HepG2 (cell line): Measurements from ENCODE around the gene TRIM62. TPM values are rescaled to one million over a fixed set of nuclear protein-coding genes. Genes with fewer than 3 reads are reported as not detected.
A peak's percentile ranks its signal among the peaks of the same experiment; 100 is the strongest.

ENCODE experiments used
- KMT2A ChIP-seq: sonication (generic); formaldehyde crosslinking; IDR thresholded peaks from 2 replicates; pipeline ENCODE4 v1.4.0; 2020; ENCODE audit warnings: missing genetic modification reagents
- MXI1 ChIP-seq: IDR thresholded peaks from 3 replicates; pipeline ENCODE4 v1.6.1; 2012; ENCODE audit warnings: low read depth, low read length, inconsistent platforms, borderline replicate concordance
- RBFOX2 ChIP-seq: fragments of 200-400 bp; formaldehyde crosslinking; IDR thresholded peaks from 2 replicates; pipeline ENCODE4 v1.6.1; 2017; ENCODE audit warnings: low read depth, mild to moderate bottlenecking, low read length
- ZC3H13 ChIP-seq: sonication (generic); formaldehyde crosslinking; IDR thresholded peaks from 2 replicates; pipeline ENCODE4 v1.8.1; 2023; ENCODE audit warnings: mild to moderate bottlenecking, missing genetic modification reagents, moderate library complexity
- ZNF3 ChIP-seq: IDR thresholded peaks from 2 replicates; pipeline ENCODE4 v1.7.0; 2017; ENCODE audit warnings: inconsistent platforms
- ZNF33B ChIP-seq: sonication (generic); formaldehyde crosslinking; IDR thresholded peaks from 2 replicates; pipeline ENCODE4 v1.5.1; 2020; ENCODE audit warnings: mild to moderate bottlenecking, missing genetic modification reagents
- ZNF530 ChIP-seq: sonication (generic); formaldehyde crosslinking; IDR thresholded peaks from 2 replicates; pipeline ENCODE4 v1.5.0; 2020; ENCODE audit warnings: low read depth, mild to moderate bottlenecking, missing genetic modification reagents
- ZNF558 ChIP-seq: sonication (generic); formaldehyde crosslinking; IDR thresholded peaks from 2 replicates; pipeline ENCODE4 v1.9.0; 2022; ENCODE audit warnings: mild to moderate bottlenecking, missing genetic modification reagents, borderline replicate concordance
- ZNF589 ChIP-seq: sonication (generic); formaldehyde crosslinking; conservative IDR thresholded peaks from 2 replicates; pipeline ENCODE4 v1.8.0; 2022; ENCODE audit warnings: mild to moderate bottlenecking, moderate library complexity, missing genetic modification reagents
- ZNF615 ChIP-seq: sonication (generic); formaldehyde crosslinking; IDR thresholded peaks from 2 replicates; pipeline ENCODE4 v1.5.0; 2020; ENCODE audit warnings: mild to moderate bottlenecking, missing genetic modification reagents, borderline replicate concordance
- ZNF660 ChIP-seq: sonication (generic); formaldehyde crosslinking; IDR thresholded peaks from 2 replicates; pipeline ENCODE4 v1.5.1; 2020; ENCODE audit warnings: mild to moderate bottlenecking, low read depth, missing genetic modification reagents, borderline replicate concordance
- polyA plus RNA-seq, 8 experiments: library from polyadenylated mRNA; depleted of rRNA in 3 of 8; stranded (reverse) in 7 of 8; unstranded in 1 of 8; fragments of >200 nt; fragmentation: Illumina TruSeq in 4 of 8; extraction: Trizol in 4 of 8; gene quantifications; 2 replicates each; pipeline versions ENCODE4 v1.2.1 to v1.2.3, GENCODE V29; 2011 to 2016; ENCODE audit warnings: low read depth in 4 of 8, missing spikeins in 1 of 8, mixed read lengths in 1 of 8; ENCODE audit not compliant: insufficient read depth in 1 of 8
- total RNA-seq, 5 experiments: library from RNA; depleted of rRNA; stranded (reverse); fragments of >200 nt; fragmentation: Illumina TruSeq; extraction: Trizol; gene quantifications; 2 replicates each; pipeline ENCODE4 v1.2.3, GENCODE V29; 2016; ENCODE audit warnings: low read depth in 1 of 5
- TF ChIP-seq, protein P1 (sequence below): sonication (generic); formaldehyde crosslinking; IDR thresholded peaks from 2 replicates; pipeline ENCODE4 v1.5.1; 2020; ENCODE audit warnings: mild to moderate bottlenecking, missing genetic modification reagents, moderate library complexity
- TF ChIP-seq, protein P2 (sequence below): sonication (generic); formaldehyde crosslinking; IDR thresholded peaks from 2 replicates; pipeline ENCODE4 v1.9.0; 2021; ENCODE audit warnings: missing genetic modification reagents, borderline replicate concordance
- TF ChIP-seq, protein P3 (sequence below): sonication (generic); formaldehyde crosslinking; IDR thresholded peaks from 2 replicates; pipeline ENCODE4 v1.4.0; 2020; ENCODE audit warnings: mild to moderate bottlenecking, missing genetic modification reagents, borderline replicate concordance
- TF ChIP-seq, protein P4 (sequence below): sonication (generic); formaldehyde crosslinking; IDR thresholded peaks from 2 replicates; pipeline ENCODE4 v1.8.1; 2023; ENCODE audit warnings: mild to moderate bottlenecking, missing genetic modification reagents

Gene TRIM62
- total and polyA plus RNA-seq, 2 of the 13 experiments (the other 11 are each of a cell fraction or from before 2014, with no cell fraction given) = 0.53 to 0.57 TPM

DNA sequence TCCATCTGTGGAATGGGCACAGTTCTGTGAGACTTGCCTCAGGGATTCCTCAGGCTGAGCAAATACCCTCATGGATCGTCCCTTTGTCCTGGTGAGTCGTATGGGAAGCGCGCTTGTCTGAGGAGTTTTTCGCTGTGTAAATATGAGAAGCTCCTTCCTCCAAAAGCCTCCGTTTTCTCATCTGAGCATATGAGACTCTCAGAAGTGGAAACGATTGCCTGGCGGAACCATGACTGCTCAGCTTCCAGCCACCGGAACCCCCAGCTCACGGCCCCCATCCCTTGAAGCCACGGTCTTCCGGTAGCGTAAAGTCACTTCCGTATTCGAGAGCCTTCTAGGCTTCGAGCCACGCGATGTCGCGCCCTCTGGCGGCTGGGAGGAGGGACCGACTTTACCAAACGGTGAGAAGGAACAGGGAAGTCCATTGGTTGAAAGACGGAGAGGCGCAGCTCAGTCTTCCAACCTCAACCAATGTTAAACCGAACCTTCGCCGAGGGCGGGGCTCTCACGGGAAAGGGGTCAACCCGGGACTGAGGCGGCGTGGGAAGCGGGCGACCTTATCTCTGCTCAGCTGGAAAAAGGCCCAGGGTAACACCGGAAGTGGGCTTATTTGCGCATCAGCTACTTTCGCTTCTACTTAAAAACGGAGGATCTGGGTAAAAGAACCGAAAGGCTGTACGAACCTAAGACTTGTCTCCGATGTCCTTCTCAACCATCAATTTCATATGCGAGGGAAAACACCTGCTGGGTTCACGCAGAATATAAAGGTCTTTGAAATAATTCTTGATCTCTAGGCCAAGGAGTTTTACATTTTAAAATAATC is 54.6 kb downstream of the TRIM62 start (continued):
- TF ChIP-seq, protein P1, sequence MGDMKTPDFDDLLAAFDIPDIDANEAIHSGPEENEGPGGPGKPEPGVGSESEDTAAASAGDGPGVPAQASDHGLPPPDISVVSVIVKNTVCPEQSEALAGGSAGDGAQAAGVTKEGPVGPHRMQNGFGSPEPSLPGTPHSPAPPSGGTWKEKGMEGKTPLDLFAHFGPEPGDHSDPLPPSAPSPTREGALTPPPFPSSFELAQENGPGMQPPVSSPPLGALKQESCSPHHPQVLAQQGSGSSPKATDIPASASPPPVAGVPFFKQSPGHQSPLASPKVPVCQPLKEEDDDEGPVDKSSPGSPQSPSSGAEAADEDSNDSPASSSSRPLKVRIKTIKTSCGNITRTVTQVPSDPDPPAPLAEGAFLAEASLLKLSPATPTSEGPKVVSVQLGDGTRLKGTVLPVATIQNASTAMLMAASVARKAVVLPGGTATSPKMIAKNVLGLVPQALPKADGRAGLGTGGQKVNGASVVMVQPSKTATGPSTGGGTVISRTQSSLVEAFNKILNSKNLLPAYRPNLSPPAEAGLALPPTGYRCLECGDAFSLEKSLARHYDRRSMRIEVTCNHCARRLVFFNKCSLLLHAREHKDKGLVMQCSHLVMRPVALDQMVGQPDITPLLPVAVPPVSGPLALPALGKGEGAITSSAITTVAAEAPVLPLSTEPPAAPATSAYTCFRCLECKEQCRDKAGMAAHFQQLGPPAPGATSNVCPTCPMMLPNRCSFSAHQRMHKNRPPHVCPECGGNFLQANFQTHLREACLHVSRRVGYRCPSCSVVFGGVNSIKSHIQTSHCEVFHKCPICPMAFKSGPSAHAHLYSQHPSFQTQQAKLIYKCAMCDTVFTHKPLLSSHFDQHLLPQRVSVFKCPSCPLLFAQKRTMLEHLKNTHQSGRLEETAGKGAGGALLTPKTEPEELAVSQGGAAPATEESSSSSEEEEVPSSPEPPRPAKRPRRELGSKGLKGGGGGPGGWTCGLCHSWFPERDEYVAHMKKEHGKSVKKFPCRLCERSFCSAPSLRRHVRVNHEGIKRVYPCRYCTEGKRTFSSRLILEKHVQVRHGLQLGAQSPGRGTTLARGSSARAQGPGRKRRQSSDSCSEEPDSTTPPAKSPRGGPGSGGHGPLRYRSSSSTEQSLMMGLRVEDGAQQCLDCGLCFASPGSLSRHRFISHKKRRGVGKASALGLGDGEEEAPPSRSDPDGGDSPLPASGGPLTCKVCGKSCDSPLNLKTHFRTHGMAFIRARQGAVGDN (CRISPR knock-in tag) = peak; percentile 94
- TF ChIP-seq ZNF589 = no peak
- TF ChIP-seq ZNF33B (CRISPR knock-in tag) = no peak; the same call in 1 of the 2 replicates
- TF ChIP-seq, protein P2, sequence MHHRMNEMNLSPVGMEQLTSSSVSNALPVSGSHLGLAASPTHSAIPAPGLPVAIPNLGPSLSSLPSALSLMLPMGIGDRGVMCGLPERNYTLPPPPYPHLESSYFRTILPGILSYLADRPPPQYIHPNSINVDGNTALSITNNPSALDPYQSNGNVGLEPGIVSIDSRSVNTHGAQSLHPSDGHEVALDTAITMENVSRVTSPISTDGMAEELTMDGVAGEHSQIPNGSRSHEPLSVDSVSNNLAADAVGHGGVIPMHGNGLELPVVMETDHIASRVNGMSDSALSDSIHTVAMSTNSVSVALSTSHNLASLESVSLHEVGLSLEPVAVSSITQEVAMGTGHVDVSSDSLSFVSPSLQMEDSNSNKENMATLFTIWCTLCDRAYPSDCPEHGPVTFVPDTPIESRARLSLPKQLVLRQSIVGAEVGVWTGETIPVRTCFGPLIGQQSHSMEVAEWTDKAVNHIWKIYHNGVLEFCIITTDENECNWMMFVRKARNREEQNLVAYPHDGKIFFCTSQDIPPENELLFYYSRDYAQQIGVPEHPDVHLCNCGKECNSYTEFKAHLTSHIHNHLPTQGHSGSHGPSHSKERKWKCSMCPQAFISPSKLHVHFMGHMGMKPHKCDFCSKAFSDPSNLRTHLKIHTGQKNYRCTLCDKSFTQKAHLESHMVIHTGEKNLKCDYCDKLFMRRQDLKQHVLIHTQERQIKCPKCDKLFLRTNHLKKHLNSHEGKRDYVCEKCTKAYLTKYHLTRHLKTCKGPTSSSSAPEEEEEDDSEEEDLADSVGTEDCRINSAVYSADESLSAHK = 0 out of 2 replicates have a peak, but pooled peaks have one; percentile 52
- TF ChIP-seq ZNF660 = no peak
- TF ChIP-seq ZNF615 = peak; percentile 82; the same call in 1 of the 2 replicates
- 0 out of 2 replicates have a peak, but pooled peaks have one; percentile 33 for TF ChIP-seq ZC3H13 (CRISPR knock-in tag)
- TF ChIP-seq ZNF530 = no peak
- TF ChIP-seq KMT2A (CRISPR knock-in tag) = peak; percentile 76; the same call in 1 of the 2 replicates
- TF ChIP-seq, protein P3, sequence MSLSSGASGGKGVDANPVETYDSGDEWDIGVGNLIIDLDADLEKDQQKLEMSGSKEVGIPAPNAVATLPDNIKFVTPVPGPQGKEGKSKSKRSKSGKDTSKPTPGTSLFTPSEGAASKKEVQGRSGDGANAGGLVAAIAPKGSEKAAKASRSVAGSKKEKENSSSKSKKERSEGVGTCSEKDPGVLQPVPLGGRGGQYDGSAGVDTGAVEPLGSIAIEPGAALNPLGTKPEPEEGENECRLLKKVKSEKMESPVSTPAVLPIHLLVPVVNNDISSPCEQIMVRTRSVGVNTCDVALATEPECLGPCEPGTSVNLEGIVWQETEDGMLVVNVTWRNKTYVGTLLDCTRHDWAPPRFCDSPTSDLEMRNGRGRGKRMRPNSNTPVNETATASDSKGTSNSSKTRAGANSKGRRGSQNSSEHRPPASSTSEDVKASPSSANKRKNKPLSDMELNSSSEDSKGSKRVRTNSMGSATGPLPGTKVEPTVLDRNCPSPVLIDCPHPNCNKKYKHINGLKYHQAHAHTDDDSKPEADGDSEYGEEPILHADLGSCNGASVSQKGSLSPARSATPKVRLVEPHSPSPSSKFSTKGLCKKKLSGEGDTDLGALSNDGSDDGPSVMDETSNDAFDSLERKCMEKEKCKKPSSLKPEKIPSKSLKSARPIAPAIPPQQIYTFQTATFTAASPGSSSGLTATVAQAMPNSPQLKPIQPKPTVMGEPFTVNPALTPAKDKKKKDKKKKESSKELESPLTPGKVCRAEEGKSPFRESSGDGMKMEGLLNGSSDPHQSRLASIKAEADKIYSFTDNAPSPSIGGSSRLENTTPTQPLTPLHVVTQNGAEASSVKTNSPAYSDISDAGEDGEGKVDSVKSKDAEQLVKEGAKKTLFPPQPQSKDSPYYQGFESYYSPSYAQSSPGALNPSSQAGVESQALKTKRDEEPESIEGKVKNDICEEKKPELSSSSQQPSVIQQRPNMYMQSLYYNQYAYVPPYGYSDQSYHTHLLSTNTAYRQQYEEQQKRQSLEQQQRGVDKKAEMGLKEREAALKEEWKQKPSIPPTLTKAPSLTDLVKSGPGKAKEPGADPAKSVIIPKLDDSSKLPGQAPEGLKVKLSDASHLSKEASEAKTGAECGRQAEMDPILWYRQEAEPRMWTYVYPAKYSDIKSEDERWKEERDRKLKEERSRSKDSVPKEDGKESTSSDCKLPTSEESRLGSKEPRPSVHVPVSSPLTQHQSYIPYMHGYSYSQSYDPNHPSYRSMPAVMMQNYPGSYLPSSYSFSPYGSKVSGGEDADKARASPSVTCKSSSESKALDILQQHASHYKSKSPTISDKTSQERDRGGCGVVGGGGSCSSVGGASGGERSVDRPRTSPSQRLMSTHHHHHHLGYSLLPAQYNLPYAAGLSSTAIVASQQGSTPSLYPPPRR (CRISPR knock-in tag) = peak; percentile 63; the same call in 1 of the 2 replicates
- TF ChIP-seq ZNF558 = peak; percentile 90
- TF ChIP-seq, protein P4, sequence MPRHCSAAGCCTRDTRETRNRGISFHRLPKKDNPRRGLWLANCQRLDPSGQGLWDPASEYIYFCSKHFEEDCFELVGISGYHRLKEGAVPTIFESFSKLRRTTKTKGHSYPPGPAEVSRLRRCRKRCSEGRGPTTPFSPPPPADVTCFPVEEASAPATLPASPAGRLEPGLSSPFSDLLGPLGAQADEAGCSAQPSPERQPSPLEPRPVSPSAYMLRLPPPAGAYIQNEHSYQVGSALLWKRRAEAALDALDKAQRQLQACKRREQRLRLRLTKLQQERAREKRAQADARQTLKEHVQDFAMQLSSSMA (CRISPR knock-in tag) = peak; percentile 96
- peak; percentile 24; the same call in 1 of the 2 replicates for TF ChIP-seq ZNF3 (CRISPR knock-in tag)
- peak; percentile 84 for TF ChIP-seq RBFOX2
- TF ChIP-seq MXI1 = peak; percentile 81; the same call in 1 of the 3 replicates
